Duodenal mucosa (tissue), 2 donors: ENCODE data around the gene CCSER1.

Source experiments
- H3K27ac ChIP-seq: one replicate; pipeline ENCODE4 v1.7.0; 2013; ENCODE audit warnings: low read depth, low read length
- H3K27me3 ChIP-seq, 2 donors: one replicate each; pipeline ENCODE4 v1.7.0; 2013; ENCODE audit warnings: low read length in 2 of 2, control low read depth in 1 of 2; ENCODE audit not compliant: insufficient read depth in 2 of 2, control insufficient read depth in 1 of 2
- H3K36me3 ChIP-seq, 2 donors: one replicate each; pipeline ENCODE4 v1.7.0; 2013; ENCODE audit warnings: low read length in 2 of 2, control low read depth in 1 of 2; ENCODE audit not compliant: insufficient read depth in 2 of 2, control insufficient read depth in 1 of 2
- H3K4me1 ChIP-seq, 2 donors: one replicate each; pipeline ENCODE4 v1.7.0; 2013; ENCODE audit warnings: low read length in 2 of 2, control low read depth in 1 of 2; ENCODE audit not compliant: insufficient read depth in 2 of 2, control insufficient read depth in 1 of 2
- H3K4me3 ChIP-seq, 2 donors: one replicate each; pipeline ENCODE4 v1.7.0; 2013; ENCODE audit warnings: low read length in 2 of 2, low read depth in 1 of 2
- H3K9ac ChIP-seq, 2 donors: one replicate each; pipeline ENCODE4 v1.7.0; 2013; ENCODE audit warnings: low read length in 2 of 2, low read depth in 1 of 2
- H3K9me3 ChIP-seq, 2 donors: one replicate each; pipeline ENCODE4 v1.7.0; 2013; ENCODE audit warnings: low read length in 2 of 2, control low read depth in 1 of 2; ENCODE audit not compliant: control insufficient read depth in 1 of 2

Gene CCSER1

DNA sequence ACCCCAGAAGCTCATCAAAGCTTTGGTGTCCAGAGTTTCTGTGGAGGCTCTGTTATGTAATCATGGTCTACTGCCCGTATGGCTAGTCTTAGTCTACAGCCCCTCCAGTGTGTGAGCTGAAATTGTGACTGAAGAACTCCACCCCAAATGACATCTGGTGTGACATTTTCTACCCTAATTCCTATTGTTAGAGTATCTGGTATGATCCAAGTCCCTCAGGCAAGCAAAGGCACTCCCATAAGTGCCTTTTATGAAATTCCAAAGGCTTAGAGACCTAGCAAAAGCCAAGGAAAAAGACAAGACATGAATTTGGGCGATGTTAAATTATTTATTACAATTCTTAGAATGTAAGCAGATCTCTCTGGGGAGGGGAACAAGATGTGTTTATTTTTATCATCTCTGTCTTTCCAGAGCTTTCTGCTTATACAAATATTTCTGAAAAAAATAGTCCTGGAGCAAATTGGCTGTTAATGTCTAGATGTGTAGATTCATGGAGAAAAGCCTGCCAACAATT is 417.4 kb downstream of the CCSER1 start:
- Histone ChIP-seq H3K9me3 (no peaks in the 10 kb centered on the region), H3K4me3 (no peak overlapping the region), H3K27me3 (no peaks in the 10 kb centered on the region), H3K27ac (no peak overlapping the region), H3K4me1 (no peaks in the 10 kb centered on the region), H3K36me3 (no peaks in the 10 kb centered on the region), H3K9ac (no peak overlapping the region)

- no peak overlapping the region for H3K27ac ChIP-seq
- no peaks in the 10 kb centered on the region for H3K36me3 ChIP-seq
- no peaks in the 10 kb centered on the region for H3K27me3 ChIP-seq
- no peak overlapping the region for H3K4me3 ChIP-seq
- no peaks in the 10 kb centered on the region for H3K4me1 ChIP-seq
- no peaks in the 10 kb centered on the region for H3K9me3 ChIP-seq
- H3K9ac ChIP-seq = no peak overlapping the region
These were observed 418.2 kb downstream of the CCSER1 start for GRCh38 chr4:90545380-90545779.

DNA sequence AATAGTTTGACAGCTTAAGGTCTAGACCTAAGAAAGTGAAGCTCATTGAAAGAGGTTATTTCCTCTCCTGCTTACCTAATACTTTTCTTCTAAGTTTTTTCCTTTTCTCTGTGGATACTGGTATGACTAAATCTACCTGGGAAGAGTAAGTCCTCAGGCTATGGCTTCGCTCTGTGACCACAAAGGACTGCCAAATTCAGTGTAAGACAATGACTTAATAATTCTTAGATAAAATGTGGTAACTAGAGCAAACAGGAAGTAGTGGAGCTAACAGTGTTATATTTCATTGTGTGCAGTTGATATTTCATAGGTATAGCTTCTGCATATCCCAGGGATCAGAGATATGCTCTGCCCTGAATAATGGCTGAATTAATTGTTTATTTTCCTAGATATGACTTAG is 418.9 kb downstream of the CCSER1 start:
- H3K4me1 ChIP-seq = no peaks in the 10 kb centered on the region
- no peaks in the 10 kb centered on the region for H3K9me3 ChIP-seq

GRCh38 chr4:90570615-90571014 is 443.4 kb downstream of the CCSER1 start:
- no peaks in the 10 kb centered on the region for H3K27me3 ChIP-seq
- no peak overlapping the region for H3K4me3 ChIP-seq
- H3K36me3 ChIP-seq = no peaks in the 10 kb centered on the region
- no peak overlapping the region for H3K27ac ChIP-seq
- H3K9ac ChIP-seq = no peak overlapping the region
- no peaks in the 10 kb centered on the region for H3K4me1 ChIP-seq
- H3K9me3 ChIP-seq = no peaks in the 10 kb centered on the region

More for the DNA sequence above, 418.9 kb downstream of the CCSER1 start:
- Histone ChIP-seq H3K36me3 (no peaks in the 10 kb centered on the region), H3K27me3 (no peaks in the 10 kb centered on the region), H3K4me3 (no peak overlapping the region), H3K9ac (no peak overlapping the region), H3K27ac (no peak overlapping the region)

DNA sequence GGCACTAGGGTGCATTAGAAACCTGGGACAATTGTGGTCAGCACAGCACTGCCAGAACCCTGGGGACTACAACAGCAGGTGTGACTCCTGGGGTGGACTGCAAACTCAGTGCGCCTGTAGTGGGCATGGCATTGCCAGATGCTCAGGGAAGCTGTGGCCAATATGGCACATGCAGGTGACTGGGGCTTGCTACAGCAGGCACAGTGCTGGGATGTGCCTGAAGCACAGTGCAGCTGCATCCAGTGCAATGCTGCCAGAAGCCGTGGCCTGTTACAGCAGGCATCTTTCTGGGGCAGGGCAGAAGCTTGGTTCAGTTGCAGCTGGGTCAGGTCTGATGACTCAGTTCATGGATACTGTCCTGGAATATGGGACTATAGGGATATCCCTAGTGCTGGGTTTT is 445.8 kb downstream of the CCSER1 start:
- Histone ChIP-seq H3K9ac (no peak overlapping the region), H3K4me3 (no peak overlapping the region), H3K9me3 (no peaks in the 10 kb centered on the region), H3K27me3 (no peaks in the 10 kb centered on the region), H3K4me1 (no peaks in the 10 kb centered on the region), H3K27ac (no peak overlapping the region), H3K36me3 (no peaks in the 10 kb centered on the region)

GRCh38 chr4:90575371-90575770 is 448.2 kb downstream of the CCSER1 start:
- H3K9me3 ChIP-seq = no peaks in the 10 kb centered on the region
- H3K9ac ChIP-seq = no peak overlapping the region
- H3K27ac ChIP-seq = no peak overlapping the region
- no peaks in the 10 kb centered on the region for H3K4me1 ChIP-seq
- no peaks in the 10 kb centered on the region for H3K27me3 ChIP-seq
- no peaks in the 10 kb centered on the region for H3K36me3 ChIP-seq
- H3K4me3 ChIP-seq = no peak overlapping the region

DNA sequence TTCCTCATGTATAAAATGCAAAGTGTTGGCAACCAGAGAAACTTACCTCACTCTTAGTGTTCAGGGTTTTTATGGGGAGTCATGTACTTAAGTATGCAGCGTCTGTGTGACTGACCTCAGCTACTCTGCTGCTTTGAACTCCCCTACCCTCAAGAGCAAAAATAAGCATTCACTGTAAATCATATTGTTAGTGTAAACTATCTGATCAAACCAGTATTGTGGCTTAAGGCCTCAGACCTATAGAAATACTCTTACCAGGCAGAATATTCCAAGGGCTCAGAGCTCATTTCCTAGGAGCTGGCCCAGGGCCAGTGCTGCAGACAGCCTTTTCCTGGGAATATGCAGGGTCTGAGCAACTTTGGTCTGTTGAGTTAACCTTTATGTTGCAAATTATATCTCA is 453.1 kb downstream of the CCSER1 start:
- Histone ChIP-seq H3K27me3 (no peaks in the 10 kb centered on the region), H3K9me3 (no peaks in the 10 kb centered on the region), H3K36me3 (no peaks in the 10 kb centered on the region), H3K9ac (no peak overlapping the region), H3K4me3 (no peak overlapping the region), H3K4me1 (no peaks in the 10 kb centered on the region), H3K27ac (no peak overlapping the region)

- Histone ChIP-seq H3K9me3 (no peaks in the 10 kb centered on the region), H3K4me3 (no peak overlapping the region), H3K4me1 (no peaks in the 10 kb centered on the region), H3K36me3 (no peaks in the 10 kb centered on the region), H3K27ac (no peak overlapping the region), H3K9ac (no peak overlapping the region), H3K27me3 (no peaks in the 10 kb centered on the region)
These were observed 454.9 kb downstream of the CCSER1 start for GRCh38 chr4:90582087-90582486.

DNA sequence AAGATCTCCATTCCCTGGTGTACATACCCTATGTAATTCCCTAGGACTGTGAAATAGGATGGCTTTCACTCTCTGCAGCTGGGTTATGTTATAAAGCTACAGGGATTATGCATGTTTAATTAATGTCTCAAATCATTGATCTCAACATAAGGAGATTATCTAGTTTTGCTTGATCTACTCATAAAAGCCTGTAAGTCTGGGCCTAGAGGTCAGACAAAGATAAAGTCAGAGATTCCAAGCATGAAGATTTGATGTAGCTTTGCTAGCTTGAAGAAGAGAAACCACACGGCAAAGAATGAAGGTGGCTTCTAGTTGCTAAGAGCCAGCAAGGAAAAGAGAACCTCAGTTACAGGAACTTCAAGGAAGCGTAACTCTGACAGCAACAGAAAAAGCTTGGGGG is 456.9 kb downstream of the CCSER1 start:
- Histone ChIP-seq H3K9ac (no peak overlapping the region), H3K27ac (no peak overlapping the region), H3K36me3 (no peaks in the 10 kb centered on the region), H3K4me3 (no peak overlapping the region), H3K9me3 (no peaks in the 10 kb centered on the region), H3K4me1 (no peaks in the 10 kb centered on the region), H3K27me3 (no peaks in the 10 kb centered on the region)

- peaks cover 0 to 4% of the 10 kb centered on the region in 2 donors for H3K9me3 ChIP-seq
- H3K9ac ChIP-seq = no peak overlapping the region
- no peaks in the 10 kb centered on the region for H3K27me3 ChIP-seq
- H3K4me3 ChIP-seq = no peak overlapping the region
- H3K36me3 ChIP-seq = no peaks in the 10 kb centered on the region
- no peak overlapping the region for H3K27ac ChIP-seq
- H3K4me1 ChIP-seq = no peaks in the 10 kb centered on the region
These were observed 458.8 kb downstream of the CCSER1 start for GRCh38 chr4:90585961-90586360.

GRCh38 chr4:90586799-90587198 is 459.6 kb downstream of the CCSER1 start:
- no peak overlapping the region for H3K9ac ChIP-seq
- H3K9me3 ChIP-seq = peaks cover 0 to 4% of the 10 kb centered on the region in 2 donors
- no peak overlapping the region for H3K4me3 ChIP-seq
- H3K4me1 ChIP-seq = no peaks in the 10 kb centered on the region
- no peaks in the 10 kb centered on the region for H3K27me3 ChIP-seq
- H3K27ac ChIP-seq = no peak overlapping the region
- no peaks in the 10 kb centered on the region for H3K36me3 ChIP-seq
